ENCODE data around the gene IFI27.

- TF ChIP-seq, protein P1, sequence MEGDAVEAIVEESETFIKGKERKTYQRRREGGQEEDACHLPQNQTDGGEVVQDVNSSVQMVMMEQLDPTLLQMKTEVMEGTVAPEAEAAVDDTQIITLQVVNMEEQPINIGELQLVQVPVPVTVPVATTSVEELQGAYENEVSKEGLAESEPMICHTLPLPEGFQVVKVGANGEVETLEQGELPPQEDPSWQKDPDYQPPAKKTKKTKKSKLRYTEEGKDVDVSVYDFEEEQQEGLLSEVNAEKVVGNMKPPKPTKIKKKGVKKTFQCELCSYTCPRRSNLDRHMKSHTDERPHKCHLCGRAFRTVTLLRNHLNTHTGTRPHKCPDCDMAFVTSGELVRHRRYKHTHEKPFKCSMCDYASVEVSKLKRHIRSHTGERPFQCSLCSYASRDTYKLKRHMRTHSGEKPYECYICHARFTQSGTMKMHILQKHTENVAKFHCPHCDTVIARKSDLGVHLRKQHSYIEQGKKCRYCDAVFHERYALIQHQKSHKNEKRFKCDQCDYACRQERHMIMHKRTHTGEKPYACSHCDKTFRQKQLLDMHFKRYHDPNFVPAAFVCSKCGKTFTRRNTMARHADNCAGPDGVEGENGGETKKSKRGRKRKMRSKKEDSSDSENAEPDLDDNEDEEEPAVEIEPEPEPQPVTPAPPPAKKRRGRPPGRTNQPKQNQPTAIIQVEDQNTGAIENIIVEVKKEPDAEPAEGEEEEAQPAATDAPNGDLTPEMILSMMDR (conservative IDR thresholded peaks at IDR 0.05; ENCODE audit: low read length): peak; percentile 96
- TF ChIP-seq EZH2phosphoT487 (IDR thresholded peaks at IDR 0.05; ENCODE audit: borderline replicate concordance, low read depth, low read length): no peak
Observed at GRCh38 chr14:94136575-94137331, 26.2 kb downstream of the IFI27 start.
